Upper lobe of left lung (tissue), 6 donors: ENCODE results near the gene PLAA. TPM values are rescaled to one million over a fixed set of nuclear protein-coding genes. Genes with fewer than 3 reads are reported as not detected.
A peak's percentile ranks its signal among the peaks of the same experiment; 100 is the strongest.

Source experiments
- ATAC-seq, 2 donors: fragments of 200-7000 bp; cut with Tn5 transposase; one replicate each; pipeline ENCODE4 v1.9.1; 2022; ENCODE audit warnings: mild to moderate bottlenecking in 2 of 2, moderate library complexity in 2 of 2; ENCODE audit not compliant: low FRiP score in 2 of 2
- DNase-seq, 2 donors: peaks; one replicate each; pipeline ENCODE4 v3.0.0-alpha.2; 2019 to 2020
- H3K27ac ChIP-seq, 4 donors: fragments of 200-600 bp; sonication (generic); one replicate each; pipeline ENCODE4 v1.5.1; 2016 to 2019
- H3K27me3 ChIP-seq, 4 donors: fragments of 200-600 bp; sonication (generic); one replicate each; pipeline ENCODE4 v1.5.1; 2017 to 2019
- H3K36me3 ChIP-seq, 4 donors: fragments of 200-600 bp; sonication (generic); one replicate each; pipeline ENCODE4 v1.5.1; 2016 to 2019
- H3K4me1 ChIP-seq, 4 donors: fragments of 200-600 bp; sonication (generic); one replicate each; pipeline ENCODE4 v1.5.1; 2018 to 2019
- H3K4me3 ChIP-seq, 4 donors: fragments of 200-600 bp; sonication (generic); one replicate each; pipeline ENCODE4 v1.5.1; 2017 to 2019; ENCODE audit warnings: mild to moderate bottlenecking in 2 of 4, moderate library complexity in 1 of 4
- H3K9me3 ChIP-seq, 4 donors: fragments of 200-600 bp; sonication (generic); one replicate each; pipeline ENCODE4 v1.5.1; 2018 to 2019
- EP300 ChIP-seq, 4 donors: sonication (generic); formaldehyde crosslinking; IDR thresholded peaks; one replicate each; pipeline ENCODE4 v1.5.1; 2017; ENCODE audit warnings: antibody characterized with exemption in 4 of 4, control low read depth in 2 of 4
- POLR2A ChIP-seq, 4 donors: fragments of 450-650 bp; IDR thresholded peaks; one replicate each; pipeline ENCODE4 v1.5.1; 2016 to 2017; ENCODE audit warnings: antibody characterized with exemption in 4 of 4, mild to moderate bottlenecking in 2 of 4
- POLR2AphosphoS5 ChIP-seq, 2 donors: sonication (generic); formaldehyde crosslinking; IDR thresholded peaks; one replicate each; pipeline ENCODE4 v1.5.1; 2017; ENCODE audit warnings: antibody characterized with exemption in 2 of 2
- WGBS, 2 donors: methylation state at CpG; one replicate each; pipeline ENCODE4 v1.1.5; 2017 to 2018; 5-methylcytosine and 5-hydroxymethylcytosine counted together
- total RNA-seq, 6 donors: library from RNA; depleted of rRNA in 4 of 6; stranded (reverse); fragments of >200 nt in 4 of 6; gene quantifications; one replicate each; pipeline versions ENCODE4 v1.1.0 to v1.2.1, GENCODE V29; 2016 to 2021
- TF ChIP-seq, protein P1 (sequence below), 6 experiments: fragments of 450-650 bp in 4 of 6; fragments of 200-600 bp in 2 of 6; sonication (generic) in 2 of 6; IDR thresholded peaks; one replicate each; pipeline ENCODE4 v1.5.1; 2016 to 2019; ENCODE audit warnings: antibody characterized with exemption in 6 of 6
- donor health status: DM: no; HTN: no; CAD: no; lungs with moderate emphysema.
- donor health status: DM: no; HTN: yes; CAD: no; lungs with severe emphysema.

Gene PLAA
- total RNA-seq, 6 donors from 2014 or later, result 18.2 to 29.2 (median 22.2) TPM

DNA sequence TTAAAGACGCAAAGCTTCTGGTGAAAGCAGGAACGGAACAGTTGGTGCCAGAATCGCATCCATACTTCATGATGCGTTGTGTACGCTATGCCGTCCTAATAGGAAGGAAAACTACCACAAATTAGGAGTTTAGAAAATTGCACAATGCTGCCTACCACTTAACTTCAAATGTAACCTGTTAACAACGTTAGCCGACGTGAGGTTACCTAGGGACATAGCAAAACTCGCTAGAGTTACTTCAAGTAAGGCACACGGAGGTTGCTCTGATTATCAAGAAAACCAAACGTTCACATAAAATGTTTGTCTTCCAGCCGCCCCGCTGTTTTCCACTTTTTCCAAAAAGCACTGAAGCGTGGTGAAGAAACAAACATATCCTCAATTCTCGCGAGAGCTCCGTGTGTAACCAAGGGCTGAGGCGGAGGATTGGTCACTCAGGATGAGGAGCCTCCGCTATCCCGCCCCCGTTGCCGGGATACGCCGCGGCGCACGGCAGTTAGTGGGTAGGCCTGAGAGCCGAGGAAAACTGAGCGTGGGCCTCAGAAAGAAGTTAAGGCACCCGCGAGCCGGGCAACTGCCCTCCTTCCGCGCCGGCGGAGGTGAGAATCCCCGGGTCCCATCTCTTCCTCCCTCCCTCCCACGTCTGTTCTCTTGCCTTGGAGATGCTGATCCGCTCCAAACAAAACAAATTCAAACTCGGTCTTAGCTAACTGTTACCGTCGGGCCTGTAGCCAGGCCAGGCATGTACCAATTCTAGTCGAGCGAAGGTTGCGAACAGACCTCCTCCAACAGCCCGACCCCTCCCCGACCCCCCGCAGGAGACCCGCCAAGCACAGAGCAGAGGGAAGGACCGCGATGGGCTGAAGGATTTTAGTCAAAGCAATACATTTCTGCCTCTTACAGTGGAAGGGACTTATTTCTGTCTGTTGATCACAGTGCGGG is 9.1 kb upstream of the PLAA start, which contains the start of gene IFT74:
Gene IFT74, plus strand, starts transcription at position 492 of the 939 bp plus-strand sequence. CDS start 5,556 bp downstream, outside the sequence.
- Histone ChIP-seq H3K36me3 (no peaks in the 10 kb centered on the region), H3K27me3 (no peaks in the 10 kb centered on the region), H3K4me1 (peaks cover 0 to 13% (median 9%) of the 10 kb centered on the region in 4 donors), H3K4me3 (peak within 1 kb of the TSS; percentile 48 to 62 (median 52)), H3K9me3 (no peaks in the 10 kb centered on the region), H3K27ac (peak within 1 kb of the TSS; percentile 79 to 88 (median 84))
- peak; percentile 99 to 100 for ATAC-seq
- peak; percentile 19 to 66 for TF ChIP-seq POLR2AphosphoS5 (IDR thresholded peaks at IDR 0.05)
- TF ChIP-seq, protein P1, sequence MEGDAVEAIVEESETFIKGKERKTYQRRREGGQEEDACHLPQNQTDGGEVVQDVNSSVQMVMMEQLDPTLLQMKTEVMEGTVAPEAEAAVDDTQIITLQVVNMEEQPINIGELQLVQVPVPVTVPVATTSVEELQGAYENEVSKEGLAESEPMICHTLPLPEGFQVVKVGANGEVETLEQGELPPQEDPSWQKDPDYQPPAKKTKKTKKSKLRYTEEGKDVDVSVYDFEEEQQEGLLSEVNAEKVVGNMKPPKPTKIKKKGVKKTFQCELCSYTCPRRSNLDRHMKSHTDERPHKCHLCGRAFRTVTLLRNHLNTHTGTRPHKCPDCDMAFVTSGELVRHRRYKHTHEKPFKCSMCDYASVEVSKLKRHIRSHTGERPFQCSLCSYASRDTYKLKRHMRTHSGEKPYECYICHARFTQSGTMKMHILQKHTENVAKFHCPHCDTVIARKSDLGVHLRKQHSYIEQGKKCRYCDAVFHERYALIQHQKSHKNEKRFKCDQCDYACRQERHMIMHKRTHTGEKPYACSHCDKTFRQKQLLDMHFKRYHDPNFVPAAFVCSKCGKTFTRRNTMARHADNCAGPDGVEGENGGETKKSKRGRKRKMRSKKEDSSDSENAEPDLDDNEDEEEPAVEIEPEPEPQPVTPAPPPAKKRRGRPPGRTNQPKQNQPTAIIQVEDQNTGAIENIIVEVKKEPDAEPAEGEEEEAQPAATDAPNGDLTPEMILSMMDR (IDR thresholded peaks at IDR 0.05), result no peak
- TF ChIP-seq EP300 (IDR thresholded peaks at IDR 0.05), result peak in 1 of 4 donors; percentile 22
- peak in 3 of 4 donors; percentile 64 to 81 (median 71) for TF ChIP-seq POLR2A (IDR thresholded peaks at IDR 0.05)
- 1 to 2% methylated on average over 28 to 53 of the region's 53 CpGs for WGBS, 2 donors
- peak; percentile 99 for DNase-seq

DNA sequence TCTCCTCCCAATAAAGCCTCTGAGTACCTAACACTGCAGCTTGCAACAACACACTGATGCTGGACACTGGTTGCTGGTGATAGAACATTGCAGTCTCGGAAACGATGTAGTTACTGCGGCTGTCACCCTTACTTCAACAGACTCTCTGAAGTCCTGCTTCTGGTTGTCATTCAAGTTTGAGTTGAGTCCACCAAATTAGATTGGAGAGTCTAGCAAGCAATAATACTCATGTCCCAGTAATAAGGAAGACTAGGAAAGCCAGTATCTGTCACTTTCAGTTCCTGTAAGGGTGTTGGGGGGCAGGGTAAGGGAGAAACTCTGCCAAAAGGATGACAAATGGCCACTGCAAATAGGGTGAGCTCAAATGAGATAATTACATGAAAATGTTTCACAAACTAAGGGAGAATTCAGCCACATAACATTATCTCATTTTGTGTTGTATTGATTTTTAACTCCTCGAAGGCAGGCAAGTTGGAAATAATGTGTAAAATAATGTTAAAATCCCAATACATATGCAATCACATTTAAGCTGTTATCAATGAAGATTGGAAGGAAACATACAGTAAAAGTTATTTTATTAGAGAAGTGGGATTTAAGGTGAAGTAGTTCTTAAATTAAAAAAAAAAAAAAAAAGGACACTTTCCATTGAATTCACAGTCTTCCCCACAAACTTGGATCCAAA is 8.3 kb upstream of the PLAA start:
- peaks cover 0 to 13% (median 9%) of the 10 kb centered on the region in 4 donors for H3K4me1 ChIP-seq
- ATAC-seq, result peak in 1 of 2 donors; percentile 73
- H3K27ac ChIP-seq, result peak overlapping the region; percentile 79 to 88 (median 84)
- TF ChIP-seq, protein P1 (IDR thresholded peaks at IDR 0.05), result no peak
- TF ChIP-seq POLR2A (IDR thresholded peaks at IDR 0.05), result no peak
- DNase-seq, result no peak
- peak overlapping the region; percentile 12 to 62 (median 51) for H3K4me3 ChIP-seq
- H3K27me3 ChIP-seq, result no peaks in the 10 kb centered on the region
- WGBS, 2 donors, result 57 to 62% methylated on average over 4 of the region's 4 CpGs
- no peaks in the 10 kb centered on the region for H3K36me3 ChIP-seq
- no peaks in the 10 kb centered on the region for H3K9me3 ChIP-seq

DNA sequence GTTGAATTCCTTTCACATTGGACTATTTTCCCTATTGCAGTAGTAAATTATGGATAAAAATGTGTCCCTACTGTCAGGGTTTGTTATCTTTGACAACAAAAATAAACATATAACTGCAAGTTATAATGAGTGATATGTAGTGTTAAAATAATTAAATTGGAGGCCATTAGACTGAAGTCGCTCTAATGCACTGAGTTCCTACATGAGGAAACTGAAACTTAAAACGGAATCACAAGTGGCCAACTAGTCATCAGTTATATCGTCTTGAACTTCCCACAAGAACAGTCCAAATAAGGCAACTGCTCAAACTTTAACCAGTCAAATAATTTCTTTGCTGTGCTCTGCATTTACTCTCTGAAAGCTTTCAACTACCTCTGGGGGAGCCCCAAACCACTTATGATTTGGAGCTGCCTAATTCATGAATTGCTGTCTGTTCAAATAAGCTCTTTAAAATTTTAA is 7.0 kb upstream of the PLAA start:
- H3K27me3 ChIP-seq, result no peaks in the 10 kb centered on the region
- H3K36me3 ChIP-seq, result no peaks in the 10 kb centered on the region
- ATAC-seq (no peak), DNase-seq (no peak)
- peak overlapping the region; percentile 9 to 88 (median 72) for H3K27ac ChIP-seq
- 57 to 60% methylated on average over 3 of the region's 3 CpGs for WGBS, 2 donors
- H3K4me1 ChIP-seq, result peaks cover 0 to 13% (median 9%) of the 10 kb centered on the region in 4 donors
- no peaks in the 10 kb centered on the region for H3K9me3 ChIP-seq
- H3K4me3 ChIP-seq, result no peak overlapping the region
- peak in 1 of 4 donors; percentile 18 for TF ChIP-seq POLR2A (IDR thresholded peaks at IDR 0.05)
- TF ChIP-seq, protein P1 (IDR thresholded peaks at IDR 0.05), result no peak

DNA sequence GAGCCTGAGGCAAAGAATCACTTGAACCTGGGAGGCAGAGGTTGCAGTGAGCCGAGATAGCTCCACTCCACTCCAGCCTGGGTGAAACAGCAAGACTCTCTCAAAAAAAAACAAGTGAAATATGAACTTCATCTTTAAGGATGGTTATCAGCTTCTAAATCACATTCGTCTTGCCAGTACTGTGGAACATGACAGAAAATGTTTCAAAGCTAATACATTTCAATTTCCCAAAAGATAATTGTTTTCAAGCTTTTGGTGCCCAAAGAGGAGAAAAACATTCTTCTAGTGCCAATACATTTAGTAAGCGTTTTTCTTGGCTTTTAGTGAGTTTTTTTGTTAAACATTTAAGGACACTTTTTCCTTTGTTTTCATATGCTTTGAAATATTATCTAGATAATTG is 4.8 kb upstream of the PLAA start:
- TF ChIP-seq POLR2A (IDR thresholded peaks at IDR 0.05) (no peak), POLR2AphosphoS5 (IDR thresholded peaks at IDR 0.05) (no peak), EP300 (IDR thresholded peaks at IDR 0.05) (no peak)
- TF ChIP-seq, protein P1 (IDR thresholded peaks at IDR 0.05), result no peak
- ATAC-seq (no peak), DNase-seq (no peak)
- Histone ChIP-seq H3K27me3 (no peaks in the 10 kb centered on the region), H3K36me3 (no peaks in the 10 kb centered on the region), H3K4me1 (peaks cover 5 to 19% (median 13%) of the 10 kb centered on the region in 4 donors), H3K9me3 (no peaks in the 10 kb centered on the region), H3K27ac (no peak overlapping the region), H3K4me3 (no peak overlapping the region)
- 80 to 86% methylated on average over 3 of the region's 3 CpGs for WGBS, 2 donors
